Stimulated activated CD4-positive, alpha-beta T cell treated with anti-CD3 and anti-CD28 coated beads, TNF-alpha, amount 100 ng/mL, for 1 hour (primary cell): Measurements from ENCODE around the gene FAM168B.

Source experiments
- DNase-seq, 3 donors: peaks; one replicate each; pipeline ENCODE4 v3.0.0-alpha.2; 2020; ENCODE audit warnings: low read depth in 3 of 3, low spot score in 1 of 3

FAM168B gene

DNA sequence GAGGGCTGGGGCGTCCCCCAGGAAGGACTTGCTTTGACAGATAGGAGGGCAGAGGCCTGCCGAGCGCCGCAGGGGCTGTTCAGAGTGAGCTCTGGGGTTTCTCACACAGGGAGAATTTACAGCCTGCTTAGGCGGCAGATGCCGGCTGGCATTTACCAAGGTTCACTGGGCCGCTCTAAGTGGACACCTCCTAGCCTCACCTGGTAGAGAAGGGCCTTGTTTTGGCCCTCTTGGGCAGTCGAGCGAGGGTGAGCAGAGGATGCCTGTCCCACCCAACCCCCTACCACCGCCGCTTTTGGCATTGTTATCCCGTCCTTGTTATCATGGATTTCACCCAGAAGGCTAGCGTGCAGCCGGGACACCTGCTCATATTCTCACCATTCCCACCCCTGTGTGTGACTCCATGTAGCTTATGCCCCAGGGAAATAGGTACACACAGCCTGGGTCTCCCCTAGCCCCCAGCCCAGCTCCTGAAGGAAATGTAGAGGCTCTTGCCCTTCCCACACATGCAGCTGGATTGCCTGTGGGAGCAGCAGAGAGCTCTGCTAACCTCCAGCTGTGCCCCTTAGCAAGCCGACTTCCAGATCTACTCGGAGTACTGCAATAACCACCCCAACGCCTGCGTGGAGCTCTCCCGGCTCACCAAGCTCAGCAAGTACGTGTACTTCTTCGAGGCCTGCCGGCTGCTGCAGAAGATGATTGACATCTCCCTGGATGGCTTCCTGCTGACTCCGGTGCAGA lies 52.4 kb downstream of the FAM168B start:
- no peak for DNase-seq

DNA sequence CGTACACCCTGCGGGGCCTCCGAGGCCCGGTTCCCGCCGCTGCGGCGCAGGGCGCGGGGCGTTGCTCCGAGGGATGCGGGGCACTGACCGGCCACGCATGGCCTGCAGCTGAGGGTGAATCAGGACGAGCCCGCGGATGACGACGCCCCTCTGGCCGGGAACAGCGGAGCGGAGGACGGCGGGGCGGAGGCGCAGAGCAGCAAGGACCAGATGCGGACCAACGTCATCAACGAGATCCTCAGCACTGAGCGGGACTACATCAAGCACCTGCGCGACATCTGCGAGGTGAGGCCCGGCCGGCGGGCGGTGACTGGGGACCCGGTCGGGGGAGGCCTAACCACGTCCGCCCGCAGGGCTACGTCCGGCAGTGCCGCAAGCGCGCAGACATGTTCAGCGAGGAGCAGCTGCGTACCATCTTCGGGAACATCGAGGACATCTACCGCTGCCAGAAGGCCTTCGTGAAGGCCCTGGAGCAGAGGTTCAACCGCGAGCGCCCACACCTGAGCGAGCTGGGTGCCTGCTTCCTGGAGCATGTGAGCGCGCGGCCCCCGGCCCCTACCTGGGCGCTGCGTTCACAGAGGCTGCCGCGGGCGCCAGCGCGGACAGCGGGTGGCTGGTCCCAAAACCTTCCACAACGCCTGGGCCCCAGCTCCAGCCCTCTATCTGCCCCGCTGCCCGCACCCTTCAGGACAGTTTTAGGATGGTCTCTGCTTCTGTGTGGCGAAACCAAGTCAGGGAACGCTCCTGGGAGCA lies 53.2 kb downstream of the FAM168B start:
- DNase-seq: no peak

DNA sequence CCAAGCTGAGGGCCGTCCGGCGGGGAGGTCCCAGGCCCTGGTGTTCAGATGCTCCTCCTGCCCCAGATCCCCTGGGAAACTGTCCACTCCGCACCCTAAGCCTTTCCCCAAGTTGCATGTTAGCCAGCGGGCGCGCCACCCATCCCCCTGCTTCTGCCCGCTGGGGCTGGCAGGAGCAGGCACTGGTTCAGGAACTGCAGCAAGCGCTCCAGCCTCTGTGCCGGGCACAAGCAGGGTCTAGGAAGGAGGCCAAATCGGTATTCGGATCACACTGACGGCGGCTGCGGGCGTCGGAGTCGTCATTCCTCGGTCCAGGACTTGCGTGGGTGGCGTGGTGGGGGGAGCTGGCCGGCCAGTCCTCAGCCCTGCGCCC lies 53.7 kb downstream of the FAM168B start:
- no peak for DNase-seq

DNA sequence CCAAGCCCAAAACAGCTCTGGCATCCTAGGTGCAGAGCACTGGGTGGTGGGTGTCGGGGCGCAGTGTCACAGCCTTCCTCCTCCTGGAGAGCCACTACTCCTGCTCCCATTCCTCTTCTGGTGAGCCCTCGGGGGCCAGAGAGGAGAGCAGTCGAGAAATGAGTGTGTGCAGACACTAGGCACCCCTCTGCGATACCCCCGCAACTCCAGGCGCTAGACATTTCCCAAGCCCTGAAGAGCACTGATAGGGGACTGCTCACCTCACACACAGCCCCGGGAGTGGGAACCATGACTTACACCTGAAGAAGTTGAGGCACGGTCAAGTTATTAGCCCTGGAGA lies 54.2 kb downstream of the FAM168B start:
- DNase-seq: no peak

DNA sequence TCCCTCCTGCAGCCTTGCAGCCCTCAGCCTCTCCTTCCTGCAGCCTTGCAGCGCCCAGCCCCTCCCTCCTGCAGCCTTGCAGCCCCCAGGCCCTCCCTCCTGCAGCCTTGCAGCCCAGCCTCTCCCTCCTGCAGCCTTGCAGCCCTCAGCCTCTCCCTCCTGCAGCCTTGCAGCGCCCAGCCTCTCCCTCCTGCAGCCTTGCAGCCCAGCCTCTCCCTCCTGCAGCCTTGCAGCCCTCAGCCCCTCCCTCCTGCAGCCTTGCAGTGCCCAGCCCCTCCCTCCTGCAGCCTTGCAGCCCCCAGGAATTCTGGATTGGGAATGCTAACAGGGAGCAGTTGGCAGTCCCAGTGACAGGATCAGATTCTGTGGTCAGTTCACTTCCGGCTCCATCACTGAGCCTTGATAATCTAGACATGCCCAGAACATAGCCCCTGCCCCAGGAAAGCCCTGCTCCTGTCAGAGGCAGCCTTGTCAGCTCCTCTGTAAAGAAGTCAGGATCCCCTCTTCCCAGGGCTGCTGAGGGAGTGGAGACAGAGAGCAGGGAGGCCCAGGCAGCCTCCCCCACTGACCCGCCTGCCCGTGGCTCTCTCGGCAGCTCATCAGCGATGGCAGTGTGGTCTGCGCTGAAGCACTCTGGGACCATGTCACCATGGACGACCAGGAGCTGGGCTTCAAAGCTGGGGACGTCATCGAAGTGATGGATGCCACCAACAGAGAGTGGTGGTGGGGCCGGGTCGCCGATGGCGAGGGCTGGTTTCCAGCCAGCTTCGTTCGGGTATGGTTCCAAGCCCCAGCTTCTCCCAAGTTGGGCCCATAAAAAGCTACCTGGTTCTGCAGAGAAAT lies 54.8 kb downstream of the FAM168B start:
- DNase-seq: no peak

DNA sequence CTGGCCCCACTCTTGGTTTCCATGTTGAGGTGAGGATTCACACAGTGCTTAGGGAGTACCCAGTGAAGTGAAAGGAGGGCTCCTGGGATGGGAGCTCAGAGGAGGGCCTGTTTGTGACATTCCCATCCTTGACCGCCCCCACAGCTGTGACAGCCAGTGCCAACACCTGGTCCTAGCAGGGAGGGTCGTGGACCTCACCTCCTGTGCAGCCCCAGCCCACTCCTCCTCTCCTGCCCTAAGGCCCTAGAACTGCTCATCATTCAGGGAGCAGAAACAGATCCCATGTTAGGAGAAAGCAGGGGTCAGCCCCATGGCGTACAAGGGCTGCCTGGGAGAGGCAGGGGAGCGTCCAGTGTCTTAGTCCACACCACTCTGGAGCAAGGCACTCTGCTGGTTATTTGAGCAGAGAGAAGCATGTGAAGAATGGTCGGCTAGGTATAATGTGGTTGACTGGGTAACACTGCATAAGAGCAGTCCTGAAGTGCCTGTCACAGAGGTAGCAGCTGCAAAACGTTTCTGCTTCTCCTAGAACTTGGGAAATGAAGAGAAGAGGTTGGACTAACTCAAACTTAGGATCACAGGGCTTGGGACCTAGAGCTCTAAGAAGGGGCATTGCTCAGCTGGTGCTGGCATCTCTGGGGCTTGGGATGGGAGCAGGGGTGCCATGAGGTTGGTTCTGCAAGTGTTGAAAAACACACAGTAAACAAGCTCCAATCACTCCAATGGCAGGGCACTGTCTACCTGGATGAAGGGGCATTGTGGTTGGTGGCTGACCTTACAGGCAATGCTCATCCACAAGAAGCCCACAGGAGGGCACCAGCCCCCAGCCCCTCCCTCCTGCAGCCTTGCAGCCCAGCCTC lies 55.6 kb downstream of the FAM168B start:
- DNase-seq: no peak

DNA sequence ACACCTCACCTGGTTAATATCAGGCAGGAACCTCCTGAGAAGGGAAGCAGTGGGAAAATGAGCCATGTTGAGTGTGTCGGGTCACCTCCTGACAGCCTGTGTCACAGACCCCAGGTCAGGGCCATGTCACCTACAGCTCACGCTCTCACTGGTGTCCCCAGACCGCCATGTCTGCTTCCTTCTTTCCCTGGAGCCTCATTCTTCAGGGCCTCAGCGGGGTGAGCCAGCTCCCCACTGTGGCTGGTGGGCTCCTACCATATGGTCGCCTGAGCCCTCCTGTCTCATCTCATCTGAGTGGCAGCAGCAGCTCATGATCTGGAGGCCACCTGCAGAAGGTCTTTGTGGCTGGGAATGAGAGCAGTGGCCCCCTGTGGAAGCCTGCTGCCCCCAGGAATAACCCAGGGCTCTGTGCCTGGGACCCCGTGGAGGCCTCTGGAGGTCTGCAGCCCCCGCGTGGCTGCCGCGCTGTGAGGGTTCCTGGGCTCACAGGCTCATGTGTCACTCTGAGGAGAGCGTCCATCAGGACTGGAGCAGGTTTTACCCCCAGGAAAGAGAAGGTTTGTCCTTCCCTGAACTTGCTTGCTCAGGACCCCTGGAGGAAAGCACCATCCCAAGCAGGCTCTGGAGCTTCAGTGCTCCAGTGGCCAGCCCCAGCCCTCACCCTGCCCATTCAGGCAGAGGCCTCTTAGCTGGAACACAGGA lies 56.4 kb downstream of the FAM168B start:
- no peak for DNase-seq

DNA sequence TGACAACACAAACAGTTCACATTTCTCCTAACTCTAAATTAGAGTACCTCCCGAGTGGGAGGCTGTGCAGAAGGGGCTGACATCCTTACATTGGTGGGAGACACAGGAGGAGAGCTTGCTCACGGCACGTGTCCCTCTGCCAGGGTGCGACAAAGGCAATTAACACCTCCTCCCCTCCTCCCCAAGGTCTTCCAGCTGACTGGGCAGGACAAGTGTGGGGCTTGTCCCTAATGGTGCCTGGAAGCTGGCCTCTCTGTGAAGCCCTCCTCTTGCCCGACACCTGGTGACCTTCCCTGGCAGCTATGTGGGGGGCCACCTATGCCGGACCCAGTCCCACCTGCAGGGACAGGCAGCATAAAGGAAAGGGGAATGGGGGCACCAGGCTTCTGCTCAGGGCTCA lies 57.0 kb downstream of the FAM168B start:
- DNase-seq: no peak

DNA sequence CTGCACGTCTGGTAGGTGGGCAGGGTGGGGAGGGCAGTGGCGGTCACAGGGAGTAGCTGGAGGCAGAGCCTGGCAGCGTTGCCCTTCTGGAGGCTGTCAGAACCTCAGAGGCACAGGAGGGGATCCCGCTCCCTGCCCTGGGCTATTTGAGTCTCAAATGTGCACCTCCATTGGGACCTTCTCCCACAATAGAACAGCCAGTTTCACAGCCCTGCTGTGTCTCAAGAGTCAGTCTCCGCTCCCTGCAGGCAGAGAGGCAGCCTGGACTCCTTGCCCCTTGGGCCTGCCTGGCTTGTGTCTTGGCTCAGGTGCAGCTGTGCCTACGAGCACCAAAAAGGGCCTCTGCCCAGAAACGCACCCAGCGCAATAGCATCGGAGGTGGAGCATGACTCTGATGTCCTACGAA lies 57.4 kb downstream of the FAM168B start:
- DNase-seq: no peak

DNA sequence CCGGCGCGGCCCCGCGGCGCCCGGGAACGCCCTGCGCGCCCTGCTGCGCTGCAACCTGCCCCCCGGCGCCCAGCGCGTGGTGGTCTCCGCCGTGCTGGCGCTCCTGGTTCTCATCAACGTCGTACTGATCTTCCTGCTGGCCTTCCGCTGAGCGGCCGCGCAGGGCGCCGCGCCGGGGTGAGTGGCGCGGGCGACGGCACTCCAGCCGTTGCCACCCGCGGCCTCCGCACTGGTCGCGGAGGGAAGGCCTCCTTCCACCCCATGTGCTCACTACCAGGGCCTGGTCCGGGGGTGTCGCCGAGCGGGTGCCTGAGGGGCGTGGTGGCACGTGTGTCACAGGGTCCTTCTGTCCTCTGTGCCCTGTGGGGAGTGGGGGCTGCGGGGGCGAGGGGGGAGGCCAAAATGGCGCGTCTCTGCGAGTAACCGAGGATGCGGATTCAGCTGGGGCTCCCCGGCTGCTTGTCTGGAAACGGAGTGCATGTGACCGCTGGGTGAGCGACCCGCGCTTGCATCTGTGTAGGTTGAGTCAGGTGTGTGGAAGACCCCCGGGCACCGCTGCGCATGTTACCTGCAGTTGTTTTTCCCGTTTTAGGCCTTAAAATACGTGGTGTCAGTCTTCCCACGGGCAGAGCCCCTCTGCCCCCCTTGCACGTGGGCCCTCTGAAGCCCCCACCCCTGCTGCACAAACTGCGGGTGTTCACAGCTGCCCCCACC lies 58.0 kb downstream of the FAM168B start:
- no peak for DNase-seq

DNA sequence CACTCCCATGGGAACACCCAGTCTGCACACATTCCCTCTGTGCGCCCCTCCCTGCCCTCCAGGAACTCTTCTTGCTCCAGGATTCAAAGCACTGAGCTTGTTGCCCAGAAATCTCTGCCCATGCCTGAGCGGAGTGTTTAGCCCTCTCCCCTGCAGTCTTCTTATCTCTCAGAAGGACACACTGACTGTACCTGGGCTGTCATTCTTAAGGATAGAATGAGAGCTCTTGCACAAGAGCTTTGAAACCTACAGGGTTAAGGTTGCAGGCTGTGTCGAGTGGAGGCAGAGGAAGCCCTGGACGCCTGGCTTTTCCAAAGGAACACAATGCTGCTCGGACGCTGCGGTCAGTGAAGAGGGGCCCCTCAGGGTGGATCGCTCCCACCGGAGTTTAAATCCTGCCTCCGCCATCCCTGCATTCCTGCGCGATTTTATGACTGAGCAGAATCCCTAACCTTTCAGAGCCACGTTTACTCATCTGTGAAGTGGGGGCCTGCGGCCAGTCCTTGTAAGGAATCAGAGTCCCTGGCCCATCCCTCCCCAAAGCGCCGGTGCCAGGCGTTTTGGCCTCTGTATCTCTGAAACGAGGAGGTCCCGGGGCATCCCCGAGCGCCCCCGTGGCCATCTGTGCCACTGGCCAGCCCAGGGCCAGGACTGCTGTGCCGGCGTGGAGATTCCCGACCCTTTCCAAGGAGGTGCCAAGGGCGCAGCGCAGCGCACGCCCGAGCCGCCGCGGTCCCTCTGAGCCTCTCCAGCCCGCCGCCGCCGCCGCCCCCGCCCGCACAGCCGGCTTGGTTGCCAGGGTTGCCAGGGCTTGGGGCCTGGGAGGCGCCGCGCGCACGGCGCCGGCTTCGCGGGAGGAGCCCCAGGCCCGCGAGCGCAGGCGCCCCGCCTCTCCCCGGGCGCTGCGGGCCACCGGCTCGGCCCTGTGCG lies 58.9 kb downstream of the FAM168B start:
- DNase-seq: no peak

DNA sequence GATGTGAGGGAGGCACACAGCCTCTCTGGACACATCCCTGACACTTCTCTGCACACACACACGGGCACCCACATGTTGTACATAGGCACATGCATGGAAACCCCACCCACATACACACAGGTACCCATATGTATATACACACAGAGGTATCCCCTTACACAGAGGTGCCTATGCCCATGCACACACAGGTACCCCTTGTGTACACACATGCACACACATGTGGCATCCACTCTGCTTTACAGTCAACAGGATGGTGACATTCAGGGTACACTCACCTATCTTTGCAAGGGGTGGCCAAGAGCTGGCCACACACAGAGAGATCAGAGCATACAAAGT lies 59.5 kb downstream of the FAM168B start:
- no peak for DNase-seq

DNA sequence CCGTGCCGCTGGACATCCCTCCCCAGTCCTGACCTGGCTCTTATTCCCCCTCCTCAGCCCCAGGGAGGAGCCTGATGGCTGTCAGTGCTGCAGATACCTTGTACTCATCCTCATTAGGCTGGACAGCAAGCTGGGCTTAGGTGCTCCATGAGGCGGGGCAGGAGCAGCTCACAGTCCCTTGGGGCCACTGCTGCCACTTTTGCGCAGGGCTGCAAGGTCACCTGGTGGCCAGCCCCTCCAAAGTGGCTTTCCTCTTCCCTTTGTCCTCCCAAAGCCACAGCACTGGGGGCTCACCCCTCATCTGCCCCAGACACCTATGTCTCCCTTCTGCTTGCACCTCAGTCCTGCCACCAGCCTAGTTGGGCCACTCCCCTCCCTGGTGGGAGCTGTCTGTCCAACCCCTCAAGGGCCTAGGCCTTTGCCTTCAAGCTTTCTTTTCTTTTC lies 60.8 kb downstream of the FAM168B start:
- no peak for DNase-seq

DNA sequence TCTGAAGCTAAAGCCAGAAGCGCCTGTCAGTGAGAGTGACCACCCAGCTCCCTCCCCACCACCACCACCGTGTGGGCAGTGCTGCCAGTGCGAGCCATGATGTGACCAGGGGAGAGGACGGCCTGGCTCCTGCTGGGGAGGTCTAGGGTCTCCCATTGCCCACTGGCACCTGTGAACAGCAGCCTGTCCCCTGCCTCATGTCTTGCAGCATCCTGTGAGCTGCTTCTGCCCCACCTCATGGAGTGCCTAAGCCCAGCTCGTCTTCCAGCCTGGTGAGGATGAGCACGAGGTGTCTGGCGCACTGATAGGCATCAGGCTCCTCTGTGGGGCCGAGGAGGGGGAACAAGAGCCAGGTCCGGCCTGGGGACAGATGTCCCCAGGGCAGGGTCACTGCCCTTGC lies 61.4 kb downstream of the FAM168B start:
- no peak for DNase-seq

DNA sequence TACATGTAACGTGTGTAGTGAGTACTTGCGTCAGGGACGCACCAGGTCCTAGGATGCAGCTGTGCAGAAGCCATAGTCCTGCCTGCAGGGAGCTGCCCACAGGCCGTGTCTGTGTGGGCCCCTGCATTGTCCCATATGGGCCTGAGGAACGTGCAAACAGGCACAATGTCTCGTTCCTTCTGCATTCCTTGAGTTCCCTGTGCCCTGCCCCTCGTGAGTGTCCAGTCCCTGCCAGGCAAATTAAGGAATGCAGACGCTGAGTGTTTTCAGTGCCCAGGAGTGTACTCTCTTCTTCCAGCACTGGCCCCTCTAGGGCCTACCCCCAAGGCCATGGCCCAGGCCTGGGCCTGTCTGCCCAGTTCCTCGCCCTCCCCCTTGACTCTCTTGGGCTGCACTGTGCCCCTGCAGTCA lies 61.8 kb downstream of the FAM168B start:
- DNase-seq: no peak

DNA sequence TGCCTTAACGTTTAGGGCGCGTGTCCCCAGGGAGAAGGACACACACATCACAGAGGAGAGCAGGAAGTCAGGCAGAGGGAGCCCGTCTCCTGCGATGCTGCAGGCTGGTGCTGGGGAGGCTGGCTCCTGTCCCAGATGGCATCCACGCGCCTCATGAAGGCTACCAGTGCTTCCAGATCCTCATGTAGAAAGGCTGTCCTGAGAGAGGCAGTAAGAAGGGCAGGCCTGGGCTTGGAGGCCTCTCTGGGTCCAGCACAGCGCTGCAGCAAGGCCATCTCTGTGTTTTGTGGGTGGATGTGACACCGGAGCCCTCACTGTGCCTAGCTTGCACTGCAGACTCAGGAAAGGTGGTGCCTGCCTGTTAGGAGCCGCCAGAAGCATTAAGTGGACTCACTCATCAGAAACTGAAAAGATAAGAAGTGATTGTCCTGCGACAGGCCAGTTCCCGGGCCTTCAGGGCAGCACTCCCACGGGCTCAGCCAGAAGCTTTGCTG lies 62.7 kb downstream of the FAM168B start:
- DNase-seq: no peak

DNA sequence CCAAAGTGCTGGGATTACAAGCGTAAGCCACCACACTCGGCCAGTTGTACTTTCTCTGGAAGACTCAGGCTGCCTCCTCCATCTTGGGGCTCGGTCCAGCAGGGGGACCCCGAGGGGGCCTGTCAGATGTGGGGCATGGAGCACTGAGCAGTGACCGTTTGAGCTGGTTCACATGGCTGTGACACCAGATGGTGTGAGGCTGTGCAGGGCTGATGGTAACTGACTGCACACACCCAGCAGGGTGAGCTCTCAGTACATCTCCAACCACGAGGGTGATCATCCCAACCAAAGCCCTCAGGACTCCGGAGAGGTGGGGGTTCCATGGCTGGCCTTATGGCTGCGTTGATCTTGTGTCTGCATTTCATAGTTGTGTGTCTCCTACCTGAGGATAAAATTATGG lies 63.4 kb downstream of the FAM168B start:
- DNase-seq: no peak
